Left lung (tissue), 10 donors: Measurements from ENCODE around the gene SPACA7. TPM values are rescaled to one million over a fixed set of nuclear protein-coding genes. Genes with fewer than 3 reads are reported as not detected.

Source experiments
- ATAC-seq: fragments of 200-7000 bp; cut with Tn5 transposase; one replicate; pipeline ENCODE4 v1.9.1; 2020; ENCODE audit warnings: moderate library complexity
- DNase-seq, 4 donors: peaks; one replicate each; pipeline ENCODE4 v3.0.0-alpha.2; 2013 to 2020
- H3K27ac ChIP-seq, 2 donors: fragments of 200-600 bp; sonication (generic) in 1 of 2; one replicate each; pipeline versions ENCODE4 v1.5.0 to v1.8.0; 2020 to 2021
- H3K27me3 ChIP-seq, 2 donors: fragments of 200-600 bp; sonication (generic) in 1 of 2; one replicate each; pipeline versions ENCODE4 v1.5.0 to v1.8.0; 2020 to 2021
- H3K36me3 ChIP-seq, 2 donors: fragments of 200-600 bp; sonication (generic) in 1 of 2; one replicate each; pipeline versions ENCODE4 v1.5.0 to v1.8.0; 2020 to 2021
- H3K4me1 ChIP-seq, 2 donors: fragments of 200-600 bp; one replicate each; pipeline ENCODE4 v1.8.0; 2021
- H3K4me3 ChIP-seq, 2 donors: fragments of 200-600 bp; sonication (generic) in 1 of 2; one replicate each; pipeline versions ENCODE4 v1.5.0 to v1.8.0; 2020 to 2021; ENCODE audit warnings: mild to moderate bottlenecking in 1 of 2
- H3K9me3 ChIP-seq, 2 donors: fragments of 200-600 bp; sonication (generic) in 1 of 2; one replicate each; pipeline versions ENCODE4 v1.5.0 to v1.8.0; 2020 to 2021
- CTCF ChIP-seq, 2 donors: fragments of 200-600 bp; sonication (generic) in 1 of 2; IDR thresholded peaks; one replicate each; pipeline versions ENCODE4 v1.5.0 to v1.8.0; 2021; ENCODE audit warnings: antibody characterized with exemption in 2 of 2
- intact Hi-C, 2 donors: fragments of 100-400 bp; cut with DNase I; formaldehyde crosslinking; loops; one replicate each; pipeline versions ENCODE4 v1.11.2 to v1.14.2; 2022
- polyA plus RNA-seq, 6 donors: library from polyadenylated mRNA; unstranded; fragments of 120-200 nt; gene quantifications; one replicate each; pipeline ENCODE4 v1.2.1, GENCODE V29; 2013; ENCODE audit not compliant: insufficient read length in 6 of 6
- total RNA-seq, 2 donors: library from RNA; stranded (reverse); fragmentation: NEBNext Ultra II Directional; extraction: Animal tissue kit (Norgen Biotek cat#: 25700); gene quantifications; one replicate each; pipeline ENCODE4 v1.2.1, GENCODE V29; 2021
- donor health status: DM: no; HTN: yes; CAD: no.
- donor health status: DM: no; HTN: no; CAD: no.

Gene SPACA7
- total and polyA plus RNA-seq, 8 donors, result 0.31 TPM; not detected in 7

GRCh38 chr13:112330479-112331381 lies 45.4 kb upstream of the SPACA7 start:
- no peak for ATAC-seq
- Histone ChIP-seq H3K27me3 (peaks cover 29 to 90% of the 10 kb centered on the region in 2 donors), H3K4me3 (no peak overlapping the region), H3K27ac (no peak overlapping the region), H3K4me1 (peaks cover 0 to 6% of the 10 kb centered on the region in 2 donors), H3K36me3 (no peaks in the 10 kb centered on the region), H3K9me3 (no peaks in the 10 kb centered on the region)
- TF ChIP-seq CTCF (IDR thresholded peaks at IDR 0.05), result no peak
- intact Hi-C loops, result no loop called here
- no peak for DNase-seq

GRCh38 chr13:112331675-112332074 lies 44.5 kb upstream of the SPACA7 start:
- no peak for DNase-seq
- Histone ChIP-seq H3K27me3 (peaks cover 29 to 80% of the 10 kb centered on the region in 2 donors), H3K9me3 (peaks cover 0 to 5% of the 10 kb centered on the region in 2 donors), H3K4me3 (no peak overlapping the region), H3K27ac (no peak overlapping the region), H3K36me3 (no peaks in the 10 kb centered on the region), H3K4me1 (peaks cover 0 to 6% of the 10 kb centered on the region in 2 donors)
- no peak for TF ChIP-seq CTCF (IDR thresholded peaks at IDR 0.05)
- no peak for ATAC-seq
- intact Hi-C loops, result no loop called here

- Histone ChIP-seq H3K27ac (no peak overlapping the region), H3K27me3 (peaks cover 29 to 71% of the 10 kb centered on the region in 2 donors), H3K9me3 (peaks cover 0 to 16% of the 10 kb centered on the region in 2 donors), H3K4me1 (peaks cover 0 to 6% of the 10 kb centered on the region in 2 donors), H3K36me3 (no peaks in the 10 kb centered on the region), H3K4me3 (no peak overlapping the region)
- DNase-seq, result no peak
- no peak for ATAC-seq
- TF ChIP-seq CTCF (IDR thresholded peaks at IDR 0.05), result no peak
- intact Hi-C loops, result no loop called here
These were observed 43.4 kb upstream of the SPACA7 start for GRCh38 chr13:112332727-112333126.

- peaks cover 29 to 68% of the 10 kb centered on the region in 2 donors for H3K27me3 ChIP-seq
- peaks cover 0 to 26% of the 10 kb centered on the region in 2 donors for H3K9me3 ChIP-seq
- no peak for ATAC-seq
- H3K27ac ChIP-seq, result no peak overlapping the region
- H3K36me3 ChIP-seq, result no peaks in the 10 kb centered on the region
- peaks cover 0 to 6% of the 10 kb centered on the region in 2 donors for H3K4me1 ChIP-seq
- no peak for TF ChIP-seq CTCF (IDR thresholded peaks at IDR 0.05)
- DNase-seq, result no peak
- intact Hi-C loops, result no loop called here
- H3K4me3 ChIP-seq, result no peak overlapping the region
These were observed 42.2 kb upstream of the SPACA7 start for GRCh38 chr13:112333756-112334543.

- no peak for ATAC-seq
- peaks cover 0 to 29% of the 10 kb centered on the region in 2 donors for H3K9me3 ChIP-seq
- peaks cover 29 to 57% of the 10 kb centered on the region in 2 donors for H3K27me3 ChIP-seq
- H3K36me3 ChIP-seq, result no peaks in the 10 kb centered on the region
- no peak for TF ChIP-seq CTCF (IDR thresholded peaks at IDR 0.05)
- peaks cover 0 to 6% of the 10 kb centered on the region in 2 donors for H3K4me1 ChIP-seq
- DNase-seq, result no peak
- H3K27ac ChIP-seq, result no peak overlapping the region
- intact Hi-C loops, result no loop called here
- H3K4me3 ChIP-seq, result no peak overlapping the region
These were observed 41.0 kb upstream of the SPACA7 start for GRCh38 chr13:112335135-112335534.
